CD4-positive, alpha-beta T cell (primary cell): ENCODE measurements around the gene GLMP. TPM values are rescaled to one million over a fixed set of nuclear protein-coding genes. Genes with fewer than 3 reads are reported as not detected.

Experiments used
- ATAC-seq: fragments of 200-7000 bp; cut with Tn5 transposase; one replicate; pipeline ENCODE4 v1.10.0; 2022; ENCODE audit warnings: mild to moderate bottlenecking; ENCODE audit not compliant: poor library complexity
- CTCF ChIA-PET: fragments of 350-600 bp; sonication (Branson Sonifier 250); formaldehyde crosslinking; loops from one replicate; lab custom pipeline; 2021; ENCODE audit warnings: antibody characterized with exemption, inconsistent platforms; lab: Charles Lee
- POLR2A ChIA-PET: fragments of 350-600 bp; sonication (Branson Sonifier 250); formaldehyde crosslinking; loops from one replicate; lab custom pipeline; 2021; ENCODE audit warnings: antibody characterized with exemption, inconsistent platforms; lab: Charles Lee
- DNase-seq, 14 experiments: peaks; one replicate each; pipeline ENCODE4 v3.0.0-alpha.2; 2013 to 2020; ENCODE audit warnings: mixed read lengths in 2 of 14
- H3K27ac ChIP-seq, 2 donors: one replicate each; pipeline versions ENCODE4 v1.5.1 to v1.7.0; 2013; ENCODE audit warnings: low read length in 2 of 2, low read depth in 1 of 2, mild to moderate bottlenecking in 1 of 2
- H3K27me3 ChIP-seq, 2 experiments: 1 replicate in 1 of 2; 2 replicates in 1 of 2; pipeline versions ENCODE4 v1.6.1 to v1.7.0; 2013; ENCODE audit warnings: low read length in 2 of 2, control low read depth in 1 of 2, mild to moderate bottlenecking in 1 of 2, moderate library complexity in 1 of 2; ENCODE audit not compliant: insufficient read depth in 2 of 2, control insufficient read depth in 1 of 2
- H3K36me3 ChIP-seq: one replicate; pipeline ENCODE4 v1.6.1; 2013; ENCODE audit warnings: low read length, control low read depth; ENCODE audit not compliant: insufficient read depth
- H3K4me1 ChIP-seq: one replicate; pipeline ENCODE4 v1.6.1; 2013; ENCODE audit warnings: low read length, control low read depth; ENCODE audit not compliant: insufficient read depth
- H3K4me3 ChIP-seq: one replicate; pipeline ENCODE4 v1.5.1; 2013; ENCODE audit warnings: mild to moderate bottlenecking, low read length, moderate library complexity
- H3K9me3 ChIP-seq, 2 experiments: 1 replicate in 1 of 2; 2 replicates in 1 of 2; pipeline versions ENCODE4 v1.6.1 to v1.7.0; 2013; ENCODE audit warnings: low read length in 2 of 2, mild to moderate bottlenecking in 2 of 2, control low read depth in 1 of 2, moderate library complexity in 1 of 2; ENCODE audit not compliant: control insufficient read depth in 1 of 2, insufficient read depth in 1 of 2
- H3K27ac Mint-ChIP-seq: one replicate; pipeline ENCODE4 v1.8.0; 2020; ENCODE audit warnings: mixed read lengths
- H3K27me3 Mint-ChIP-seq: one replicate; pipeline ENCODE4 v1.8.0; 2021; ENCODE audit warnings: mixed read lengths
- H3K36me3 Mint-ChIP-seq: one replicate; pipeline ENCODE4 v1.8.0; 2021; ENCODE audit warnings: low read depth, mixed read lengths
- H3K4me1 Mint-ChIP-seq: one replicate; pipeline ENCODE4 v1.8.0; 2021; ENCODE audit warnings: low read depth, mixed read lengths
- H3K4me3 Mint-ChIP-seq: one replicate; pipeline ENCODE4 v1.8.0; 2020; ENCODE audit warnings: mild to moderate bottlenecking, mixed read lengths
- H3K9me3 Mint-ChIP-seq: one replicate; pipeline ENCODE4 v1.8.0; 2020; ENCODE audit warnings: mixed read lengths
- intact Hi-C, 2 experiments: fragments of 100-400 bp; cut with DNase I in 1 of 2; cut with micrococcal nuclease in 1 of 2; formaldehyde crosslinking; loops; one replicate each; pipeline versions ENCODE4 v1.15.1 to v1.9.0; 2023 to 2025; cut with DNase I, micrococcal nuclease
- total RNA-seq, 174 experiments: library from RNA in 2 of 174; stranded (reverse) in 2 of 174; gene quantifications; one replicate each; pipeline ENCODE4 v1.2.3 and lab custom pipeline; 2021 to 2026
- TF ChIP-seq, protein P1 (sequence below): fragments of 200-600 bp; IDR thresholded peaks from one replicate; pipeline ENCODE4 v1.8.0; 2022; ENCODE audit warnings: antibody characterized with exemption, mild to moderate bottlenecking

The GLMP gene
- total RNA-seq, 2 experiments from 2014 or later: 12.3 to 16.1 TPM

DNA sequence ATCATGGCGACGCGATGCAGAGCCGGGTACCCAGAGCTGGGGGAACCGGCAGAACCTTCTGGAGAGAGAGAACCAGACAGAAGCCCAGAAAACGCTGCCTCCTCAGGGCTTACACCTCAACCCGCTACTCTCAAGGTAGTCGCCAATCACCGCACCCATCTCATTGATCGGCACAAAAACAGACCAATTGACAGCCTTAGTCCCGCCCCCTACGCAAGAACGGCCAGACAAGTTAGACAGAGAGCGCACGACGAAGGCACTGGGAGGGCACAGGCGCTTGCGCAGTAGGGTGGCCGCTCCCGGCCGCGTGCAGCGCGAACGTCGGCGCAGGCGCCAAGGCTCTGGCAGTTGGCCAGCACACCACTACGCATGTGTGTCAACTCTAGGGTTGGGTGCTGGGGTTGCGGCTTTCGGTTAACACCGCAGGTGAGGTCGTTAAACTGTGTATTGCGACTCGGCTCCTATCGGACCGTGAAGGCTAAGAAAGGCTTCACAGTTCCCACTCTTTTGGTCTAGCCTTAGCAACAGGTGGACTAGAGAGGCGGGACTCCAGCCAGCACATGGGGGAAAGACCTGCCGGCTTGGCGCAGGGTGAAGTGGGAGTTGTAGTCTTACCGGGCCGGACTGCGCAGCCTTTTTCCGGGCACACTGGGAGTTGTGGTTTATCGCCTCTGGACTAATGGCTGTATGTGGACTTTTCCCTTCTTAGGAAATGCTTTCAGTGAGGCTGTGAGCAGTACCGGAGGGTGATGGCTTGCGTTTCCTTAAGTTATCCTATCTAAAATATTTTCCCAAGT, 42.9 kb upstream of the GLMP start, which contains the start of the genes CCT3 and TSACC:
CCT3 (minus strand) TSS at position 113 of the 797 bp plus-strand sequence; CDS start at position 5, 108 bp downstream.
TSACC (plus strand) TSS at position 347 of the 797 bp plus-strand sequence. CDS start 1,232 bp downstream, outside the sequence.
- TF ChIP-seq, protein P1, sequence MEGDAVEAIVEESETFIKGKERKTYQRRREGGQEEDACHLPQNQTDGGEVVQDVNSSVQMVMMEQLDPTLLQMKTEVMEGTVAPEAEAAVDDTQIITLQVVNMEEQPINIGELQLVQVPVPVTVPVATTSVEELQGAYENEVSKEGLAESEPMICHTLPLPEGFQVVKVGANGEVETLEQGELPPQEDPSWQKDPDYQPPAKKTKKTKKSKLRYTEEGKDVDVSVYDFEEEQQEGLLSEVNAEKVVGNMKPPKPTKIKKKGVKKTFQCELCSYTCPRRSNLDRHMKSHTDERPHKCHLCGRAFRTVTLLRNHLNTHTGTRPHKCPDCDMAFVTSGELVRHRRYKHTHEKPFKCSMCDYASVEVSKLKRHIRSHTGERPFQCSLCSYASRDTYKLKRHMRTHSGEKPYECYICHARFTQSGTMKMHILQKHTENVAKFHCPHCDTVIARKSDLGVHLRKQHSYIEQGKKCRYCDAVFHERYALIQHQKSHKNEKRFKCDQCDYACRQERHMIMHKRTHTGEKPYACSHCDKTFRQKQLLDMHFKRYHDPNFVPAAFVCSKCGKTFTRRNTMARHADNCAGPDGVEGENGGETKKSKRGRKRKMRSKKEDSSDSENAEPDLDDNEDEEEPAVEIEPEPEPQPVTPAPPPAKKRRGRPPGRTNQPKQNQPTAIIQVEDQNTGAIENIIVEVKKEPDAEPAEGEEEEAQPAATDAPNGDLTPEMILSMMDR: no peak
- peaks cover 41% of the 10 kb centered on the region for H3K4me1 Mint-ChIP-seq
- H3K36me3 ChIP-seq: peaks cover 25% of the 10 kb centered on the region
- H3K27ac Mint-ChIP-seq: peak within 1 kb of the TSS; percentile 88
- peak within 1 kb of the TSS; percentile 79 to 96 for H3K27ac ChIP-seq
- POLR2A ChIA-PET: interaction anchor here (1.0 to 2.0 kb wide), 4 partner anchors 55 to 162 kb away, joined by 3 to 17 read pairs (median 4); partner anchors contain the start of genes MEF2D, PMF1, SMG5 and TMEM79
- DNase-seq (peak; percentile 98 to 100 (median 99)), ATAC-seq (peak; percentile 95)
- H3K4me3 Mint-ChIP-seq: peak within 1 kb of the TSS; percentile 87
- intact Hi-C loops: loop anchor here in 1 of 2 experiments (1.0 to 5.0 kb wide), 3 partner anchors 56 to 146 kb away; partner anchors contain the start of genes PMF1, SLC25A44 and SMG5
- H3K9me3 Mint-ChIP-seq: no peaks in the 10 kb centered on the region
- CTCF ChIA-PET: interaction anchor here (1.6 kb wide), 1 partner anchor 367 kb away, joined by 3 read pairs; the partner anchor contains the start of gene CRABP2
- no peaks in the 10 kb centered on the region for H3K27me3 Mint-ChIP-seq
- peaks cover 44% of the 10 kb centered on the region for H3K36me3 Mint-ChIP-seq
- peaks cover 23% of the 10 kb centered on the region for H3K4me1 ChIP-seq
- no peaks in the 10 kb centered on the region for H3K27me3 ChIP-seq
- H3K4me3 ChIP-seq: peak within 1 kb of the TSS; percentile 84
- H3K9me3 ChIP-seq: no peaks in the 10 kb centered on the region

DNA sequence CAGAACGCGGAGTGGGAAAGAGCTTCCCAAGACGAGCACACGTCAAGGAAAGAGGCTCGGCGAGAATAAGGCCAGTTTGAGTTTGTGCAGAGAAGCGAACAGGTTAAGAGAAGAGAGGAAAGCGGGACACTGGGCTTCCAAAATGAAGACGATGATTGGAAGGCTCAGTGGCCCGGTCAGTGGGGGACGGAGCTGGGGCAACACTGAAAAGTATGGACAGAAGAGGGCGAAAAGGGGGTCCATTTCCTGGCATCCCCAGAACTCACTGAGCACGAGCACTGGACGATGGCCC, 42.4 kb upstream of the GLMP start:
- peaks cover 23% of the 10 kb centered on the region for H3K4me1 ChIP-seq
- H3K27ac Mint-ChIP-seq: peak overlapping the region; percentile 88
- peak overlapping the region; percentile 84 for H3K4me3 ChIP-seq
- H3K4me3 Mint-ChIP-seq: peak overlapping the region; percentile 87
- H3K27ac ChIP-seq: peak overlapping the region; percentile 60 to 75
- intact Hi-C loops: loop anchor here in 1 of 2 experiments (1.0 to 5.0 kb wide), 3 partner anchors 56 to 146 kb away; partner anchors contain the start of genes PMF1, SLC25A44 and SMG5
- peaks cover 41% of the 10 kb centered on the region for H3K4me1 Mint-ChIP-seq
- ATAC-seq (no peak), DNase-seq (peak in 2 of 14 experiments; percentile 3 to 5)
- no peaks in the 10 kb centered on the region for H3K27me3 ChIP-seq
- H3K9me3 ChIP-seq: no peaks in the 10 kb centered on the region
- peaks cover 48% of the 10 kb centered on the region for H3K36me3 Mint-ChIP-seq
- POLR2A ChIA-PET: interaction anchor here (1.0 to 2.0 kb wide), 4 partner anchors 55 to 163 kb away, joined by 3 to 17 read pairs (median 4); partner anchors contain the start of genes MEF2D, PMF1, SMG5 and TMEM79
- H3K27me3 Mint-ChIP-seq: no peaks in the 10 kb centered on the region
- TF ChIP-seq, protein P1: no peak
- H3K36me3 ChIP-seq: peaks cover 30% of the 10 kb centered on the region
- H3K9me3 Mint-ChIP-seq: no peaks in the 10 kb centered on the region
- CTCF ChIA-PET: interaction anchor here (1.6 kb wide), 1 partner anchor 368 kb away, joined by 3 read pairs; the partner anchor contains the start of gene CRABP2
